DOHH2 (cell line): ENCODE results near the gene LYZL2.
"Not testable (repeated sequence)": the region's sequence is repeated elsewhere in the genome, so short reads cannot be mapped to it uniquely, and the experiment has no call there.

ENCODE experiments used
- CTCF ChIP-seq: fragments of 200-600 bp; sonication (generic); IDR thresholded peaks from one replicate; pipeline ENCODE4 v1.5.1; 2014; ENCODE audit warnings: antibody characterized with exemption, mild to moderate bottlenecking, low read depth, low read length; ENCODE audit not compliant: poor library complexity, severe bottlenecking
- EZH2phosphoT487 ChIP-seq: fragments of 200-600 bp; sonication (generic); IDR thresholded peaks from 2 replicates; pipeline ENCODE4 v1.6.1; 2017; ENCODE audit warnings: borderline replicate concordance, mild to moderate bottlenecking, antibody characterized with exemption, low read length, moderate library complexity, mixed read lengths

- TF ChIP-seq CTCF, EZH2phosphoT487: not testable (repeated sequence)
These were observed 36.8 kb downstream of the LYZL2 start for GRCh38 chr10:30592770-30593169.
